Measurements from ENCODE around the gene PHC2. TPM values are rescaled to one million over a fixed set of nuclear protein-coding genes. Genes with fewer than 3 reads are reported as not detected.

PHC2 gene
- total and polyA plus RNA-seq, 9 of the 15 experiments (the other 6 are each of a cell fraction or from before 2014, with no cell fraction given) = 3.1 to 67.6 (median 34.6) TPM

DNA sequence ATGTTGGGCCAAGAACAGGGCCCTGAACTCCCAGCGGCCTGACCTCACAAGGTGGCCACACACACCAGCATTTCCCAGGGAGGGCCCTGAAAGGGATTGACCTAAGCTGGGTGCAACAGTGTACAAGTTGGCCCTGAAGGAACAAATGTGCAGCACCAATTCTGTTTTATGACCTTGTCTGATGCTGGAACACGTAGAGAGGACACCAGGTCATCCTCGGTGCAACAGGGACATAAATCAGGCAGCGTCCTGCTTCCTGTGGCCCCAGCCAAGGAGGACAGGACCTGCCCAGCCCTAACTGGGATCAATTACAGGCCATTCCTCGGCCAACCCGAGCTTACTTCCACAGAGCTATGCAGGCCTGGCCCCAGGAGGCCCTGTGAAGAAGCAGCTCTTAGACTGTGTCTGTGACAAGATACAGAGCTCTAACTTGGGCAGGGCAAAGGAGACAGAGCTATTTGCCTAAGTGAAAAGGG is 12.8 kb upstream of the PHC2 start:
- Histone ChIP-seq H2AFZ (ENCODE audit: low read depth, low read length) (no peak overlapping the region), H3K9ac (ENCODE audit: insufficient read depth in 1 of 2, low read depth in 2 of 2, low read length in 2 of 2) (no peak overlapping the region), H3K4me3 (no peak overlapping the region), H3K4me2 (ENCODE audit: insufficient read depth, low read length) (no peak overlapping the region), H4K20me1 (replicated peaks; ENCODE audit: control insufficient read depth, insufficient read depth, low read length) (no peaks in the 10 kb centered on the region), H3K4me1 (replicated peaks in 1 of 2; ENCODE audit: control insufficient read depth in 2 of 2, insufficient read depth in 2 of 2, low read length in 2 of 2) (no peaks in the 10 kb centered on the region), H3K36me3 (ENCODE audit: control insufficient read depth, insufficient read depth, low read length) (no peaks in the 10 kb centered on the region), H3K27ac (ENCODE audit: extremely low read depth, low read depth, low read length) (no peak overlapping the region), H3K9me3 (replicated peaks; ENCODE audit: control insufficient read depth, insufficient read depth, low read depth, low read length) (no peaks in the 10 kb centered on the region), H3K9me1 (ENCODE audit: control insufficient read depth, insufficient read depth, low read length) (no peaks in the 10 kb centered on the region), H3K27me3 (ENCODE audit: control insufficient read depth in 2 of 2, insufficient read depth in 2 of 2, low read length in 2 of 2) (peaks cover 14 to 39% of the 10 kb centered on the region in 2 experiments), H3K79me2 (ENCODE audit: control insufficient read depth, insufficient read depth, low read length) (no peaks in the 10 kb centered on the region)
- in situ Hi-C loops (cut with MboI) (no loop called here), intact Hi-C loops (cut with micrococcal nuclease) (no loop called here)
- 0% methylated on average over 6 of the region's 6 CpGs for WGBS (ENCODE audit: insufficient coverage, low coverage, missing lambda C conversion rate)
- POLR2A ChIA-PET = interaction anchor here (0.6 kb wide), 1 partner anchor 45 kb away, joined by 3 read pairs; no protein-coding TSS in a partner anchor
- ATAC-seq (no peak), FAIRE-seq (no peak), DNase-seq (ENCODE audit: extremely low read depth in 1 of 4, low spot score in 3 of 4) (no peak)
- TF ChIP-seq C11orf30 (IDR thresholded peaks at IDR 0.05; ENCODE audit: low read depth) (no peak), FUS (optimal IDR thresholded peaks at IDR 0.05; ENCODE audit: low read depth, low read length) (no peak), ZFX (CRISPR knock-in tag; IDR thresholded peaks at IDR 0.05) (no peak), SUPT5H (IDR thresholded peaks at IDR 0.05) (no peak), MEIS2 (IDR thresholded peaks at IDR 0.05; ENCODE audit: partially characterized antibody) (peak; percentile 29), PYGO2 (tag; IDR thresholded peaks at IDR 0.05) (no peak), ZNF121 (CRISPR knock-in tag; conservative IDR thresholded peaks at IDR 0.05) (no peak), ZC3H4 (CRISPR knock-in tag; IDR thresholded peaks at IDR 0.05; ENCODE audit: borderline replicate concordance) (no peak)
- TF ChIP-seq, protein P1, sequence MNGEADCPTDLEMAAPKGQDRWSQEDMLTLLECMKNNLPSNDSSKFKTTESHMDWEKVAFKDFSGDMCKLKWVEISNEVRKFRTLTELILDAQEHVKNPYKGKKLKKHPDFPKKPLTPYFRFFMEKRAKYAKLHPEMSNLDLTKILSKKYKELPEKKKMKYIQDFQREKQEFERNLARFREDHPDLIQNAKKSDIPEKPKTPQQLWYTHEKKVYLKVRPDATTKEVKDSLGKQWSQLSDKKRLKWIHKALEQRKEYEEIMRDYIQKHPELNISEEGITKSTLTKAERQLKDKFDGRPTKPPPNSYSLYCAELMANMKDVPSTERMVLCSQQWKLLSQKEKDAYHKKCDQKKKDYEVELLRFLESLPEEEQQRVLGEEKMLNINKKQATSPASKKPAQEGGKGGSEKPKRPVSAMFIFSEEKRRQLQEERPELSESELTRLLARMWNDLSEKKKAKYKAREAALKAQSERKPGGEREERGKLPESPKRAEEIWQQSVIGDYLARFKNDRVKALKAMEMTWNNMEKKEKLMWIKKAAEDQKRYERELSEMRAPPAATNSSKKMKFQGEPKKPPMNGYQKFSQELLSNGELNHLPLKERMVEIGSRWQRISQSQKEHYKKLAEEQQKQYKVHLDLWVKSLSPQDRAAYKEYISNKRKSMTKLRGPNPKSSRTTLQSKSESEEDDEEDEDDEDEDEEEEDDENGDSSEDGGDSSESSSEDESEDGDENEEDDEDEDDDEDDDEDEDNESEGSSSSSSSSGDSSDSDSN (IDR thresholded peaks at IDR 0.05; ENCODE audit: borderline replicate concordance in 1 of 2, low read depth in 2 of 2, low read length in 2 of 2) = no peak
- TF ChIP-seq, protein P2, sequence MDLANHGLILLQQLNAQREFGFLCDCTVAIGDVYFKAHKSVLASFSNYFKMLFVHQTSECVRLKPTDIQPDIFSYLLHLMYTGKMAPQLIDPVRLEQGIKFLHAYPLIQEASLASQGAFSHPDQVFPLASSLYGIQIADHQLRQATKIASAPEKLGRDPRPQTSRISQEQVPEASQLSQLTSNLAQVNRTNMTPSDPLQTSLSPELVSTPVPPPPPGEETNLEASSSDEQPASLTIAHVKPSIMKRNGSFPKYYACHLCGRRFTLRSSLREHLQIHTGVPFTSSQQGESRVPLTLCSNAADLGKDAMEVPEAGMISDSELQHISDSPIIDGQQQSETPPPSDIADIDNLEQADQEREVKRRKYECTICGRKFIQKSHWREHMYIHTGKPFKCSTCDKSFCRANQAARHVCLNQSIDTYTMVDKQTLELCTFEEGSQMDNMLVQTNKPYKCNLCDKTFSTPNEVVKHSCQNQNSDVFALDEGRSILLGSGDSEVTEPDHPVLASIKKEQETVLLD (IDR thresholded peaks at IDR 0.05) = no peak
- TF ChIP-seq, protein P3, sequence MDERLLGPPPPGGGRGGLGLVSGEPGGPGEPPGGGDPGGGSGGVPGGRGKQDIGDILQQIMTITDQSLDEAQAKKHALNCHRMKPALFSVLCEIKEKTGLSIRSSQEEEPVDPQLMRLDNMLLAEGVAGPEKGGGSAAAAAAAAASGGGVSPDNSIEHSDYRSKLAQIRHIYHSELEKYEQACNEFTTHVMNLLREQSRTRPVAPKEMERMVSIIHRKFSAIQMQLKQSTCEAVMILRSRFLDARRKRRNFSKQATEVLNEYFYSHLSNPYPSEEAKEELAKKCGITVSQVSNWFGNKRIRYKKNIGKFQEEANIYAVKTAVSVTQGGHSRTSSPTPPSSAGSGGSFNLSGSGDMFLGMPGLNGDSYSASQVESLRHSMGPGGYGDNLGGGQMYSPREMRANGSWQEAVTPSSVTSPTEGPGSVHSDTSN (CRISPR knock-in tag; IDR thresholded peaks at IDR 0.05; ENCODE audit: low read depth) = no peak
- TF ChIP-seq, protein P3 (tag; conservative IDR thresholded peaks at IDR 0.05; ENCODE audit: low read depth) = 0 out of 2 replicates have a peak, but pooled peaks have one; percentile 19
- CTCF ChIA-PET (ENCODE audit: low intra/inter-chr PET ratio) = no interaction called here
- no TSS peak for BruUV-seq (replicated peaks)

Measured in K562 (cell line).